GM12875 (cell line): ENCODE data around the gene TFCP2L1.

ENCODE experiments used
- H3K4me3 ChIP-seq: one replicate; pipeline ENCODE4 v1.5.1; 2011; ENCODE audit warnings: low read depth, low read length, control low read depth
- TF ChIP-seq, protein P1 (sequence below): IDR thresholded peaks from 2 replicates; pipeline ENCODE4 v1.5.1; 2011; ENCODE audit warnings: low read depth, mild to moderate bottlenecking, control low read depth, inconsistent platforms, low read length, moderate library complexity, borderline replicate concordance; ENCODE audit not compliant: insufficient read depth

Gene TFCP2L1

DNA sequence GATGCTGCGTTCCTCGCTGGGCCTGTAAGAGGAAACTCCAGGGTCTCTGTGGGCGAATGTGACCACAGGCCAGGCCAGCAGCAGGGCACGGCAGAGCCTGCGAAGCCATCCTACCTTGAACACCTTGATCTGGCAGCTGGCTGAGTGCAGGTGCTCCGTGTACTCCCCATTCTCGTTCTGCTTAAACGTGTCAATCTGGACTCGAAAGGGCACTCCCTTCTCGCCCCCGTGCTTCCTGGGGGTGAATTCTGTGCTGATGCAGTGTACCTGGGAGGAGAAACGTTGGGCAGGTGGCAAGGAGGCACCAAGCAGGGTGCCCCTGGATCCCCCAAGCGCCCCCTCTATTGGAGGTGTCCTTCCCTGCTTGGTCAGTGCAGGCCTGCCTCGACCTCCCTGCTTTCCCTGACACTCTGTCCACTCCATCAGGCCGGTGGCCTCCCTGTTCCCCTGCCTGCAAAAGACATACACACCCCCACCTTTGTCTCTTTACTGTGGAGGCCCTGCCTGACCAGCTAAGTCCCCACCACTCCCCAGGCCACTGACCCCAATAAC lies 38.2 kb downstream of the TFCP2L1 start:
- H3K4me3 ChIP-seq = no peak overlapping the region
- TF ChIP-seq, protein P1, sequence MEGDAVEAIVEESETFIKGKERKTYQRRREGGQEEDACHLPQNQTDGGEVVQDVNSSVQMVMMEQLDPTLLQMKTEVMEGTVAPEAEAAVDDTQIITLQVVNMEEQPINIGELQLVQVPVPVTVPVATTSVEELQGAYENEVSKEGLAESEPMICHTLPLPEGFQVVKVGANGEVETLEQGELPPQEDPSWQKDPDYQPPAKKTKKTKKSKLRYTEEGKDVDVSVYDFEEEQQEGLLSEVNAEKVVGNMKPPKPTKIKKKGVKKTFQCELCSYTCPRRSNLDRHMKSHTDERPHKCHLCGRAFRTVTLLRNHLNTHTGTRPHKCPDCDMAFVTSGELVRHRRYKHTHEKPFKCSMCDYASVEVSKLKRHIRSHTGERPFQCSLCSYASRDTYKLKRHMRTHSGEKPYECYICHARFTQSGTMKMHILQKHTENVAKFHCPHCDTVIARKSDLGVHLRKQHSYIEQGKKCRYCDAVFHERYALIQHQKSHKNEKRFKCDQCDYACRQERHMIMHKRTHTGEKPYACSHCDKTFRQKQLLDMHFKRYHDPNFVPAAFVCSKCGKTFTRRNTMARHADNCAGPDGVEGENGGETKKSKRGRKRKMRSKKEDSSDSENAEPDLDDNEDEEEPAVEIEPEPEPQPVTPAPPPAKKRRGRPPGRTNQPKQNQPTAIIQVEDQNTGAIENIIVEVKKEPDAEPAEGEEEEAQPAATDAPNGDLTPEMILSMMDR = no peak

DNA sequence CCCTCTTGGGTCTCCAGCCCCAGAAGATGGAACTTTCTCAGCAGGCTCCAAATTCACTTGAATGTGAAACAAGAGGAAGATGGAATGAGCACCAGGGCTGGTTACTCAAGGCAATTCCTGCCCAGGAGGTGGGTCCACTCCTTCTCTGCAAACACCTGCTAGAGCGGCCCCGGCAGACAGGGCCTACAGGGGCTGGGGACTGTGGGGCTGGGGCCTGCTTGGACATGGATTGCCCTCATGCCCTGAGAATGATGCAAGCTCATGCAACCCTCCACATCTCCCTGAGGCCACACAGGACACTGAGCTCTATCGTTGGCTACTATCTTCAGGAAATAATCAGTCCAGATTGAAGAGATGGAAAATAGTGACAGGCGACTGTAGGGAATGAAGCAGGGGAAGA lies 39.1 kb downstream of the TFCP2L1 start:
- TF ChIP-seq, protein P1 = no peak
- no peak overlapping the region for H3K4me3 ChIP-seq

DNA sequence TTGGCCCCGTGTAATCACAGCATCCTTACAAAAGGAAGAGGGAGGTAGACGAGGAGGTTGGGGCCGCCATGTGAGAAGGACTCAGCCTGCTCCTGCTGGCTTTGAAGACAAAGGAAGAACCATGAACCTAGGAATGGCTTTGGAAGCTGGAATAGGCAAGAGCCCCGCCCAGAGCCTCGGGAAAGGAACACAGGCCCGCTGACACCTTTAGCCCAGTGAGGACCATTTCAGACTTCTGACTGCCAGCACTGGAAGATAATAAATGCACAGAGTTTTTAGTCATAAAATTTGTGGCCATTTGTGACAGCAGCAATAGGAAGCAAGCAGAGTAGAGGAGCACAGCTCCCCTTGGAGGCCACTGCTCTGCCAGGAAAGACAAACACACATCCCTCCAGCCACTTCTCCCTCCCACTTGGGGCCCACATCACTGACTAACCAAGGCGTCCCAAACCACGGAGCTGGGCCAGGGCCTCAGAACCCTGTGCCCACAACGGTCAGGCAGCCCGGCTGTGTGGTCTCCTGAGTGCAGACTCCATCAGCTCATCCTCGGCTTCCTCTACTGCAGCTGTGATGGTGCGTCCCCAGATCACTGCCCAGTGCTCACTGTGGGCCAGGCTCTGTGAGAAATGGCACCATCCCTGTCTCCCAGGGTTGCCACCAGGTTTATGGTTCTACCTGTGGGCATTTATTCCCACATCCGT lies 39.7 kb downstream of the TFCP2L1 start:
- TF ChIP-seq, protein P1 = no peak

DNA sequence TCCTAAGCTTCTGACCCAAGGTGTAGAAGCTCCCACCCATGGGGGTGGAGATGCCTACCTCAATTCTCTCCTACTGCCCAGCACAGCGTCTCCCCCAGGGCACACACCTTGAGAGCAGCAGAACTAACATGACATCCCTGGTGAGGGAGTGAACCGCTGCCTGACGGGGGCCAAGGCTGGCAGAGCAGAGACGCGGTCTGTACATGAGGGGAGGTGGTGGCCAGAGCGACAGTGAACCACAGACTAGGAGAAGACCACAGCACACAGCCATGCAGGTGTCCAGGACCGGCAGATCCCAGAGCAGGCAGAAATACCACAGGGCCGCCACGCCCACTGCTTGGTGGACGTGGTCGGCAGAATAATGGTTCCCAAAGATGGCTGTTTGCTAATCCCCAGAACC lies 40.4 kb downstream of the TFCP2L1 start:
- TF ChIP-seq, protein P1 = no peak
- H3K4me3 ChIP-seq = no peak overlapping the region

More for the DNA sequence above, 39.7 kb downstream of the TFCP2L1 start:
- H3K4me3 ChIP-seq = no peak overlapping the region

DNA sequence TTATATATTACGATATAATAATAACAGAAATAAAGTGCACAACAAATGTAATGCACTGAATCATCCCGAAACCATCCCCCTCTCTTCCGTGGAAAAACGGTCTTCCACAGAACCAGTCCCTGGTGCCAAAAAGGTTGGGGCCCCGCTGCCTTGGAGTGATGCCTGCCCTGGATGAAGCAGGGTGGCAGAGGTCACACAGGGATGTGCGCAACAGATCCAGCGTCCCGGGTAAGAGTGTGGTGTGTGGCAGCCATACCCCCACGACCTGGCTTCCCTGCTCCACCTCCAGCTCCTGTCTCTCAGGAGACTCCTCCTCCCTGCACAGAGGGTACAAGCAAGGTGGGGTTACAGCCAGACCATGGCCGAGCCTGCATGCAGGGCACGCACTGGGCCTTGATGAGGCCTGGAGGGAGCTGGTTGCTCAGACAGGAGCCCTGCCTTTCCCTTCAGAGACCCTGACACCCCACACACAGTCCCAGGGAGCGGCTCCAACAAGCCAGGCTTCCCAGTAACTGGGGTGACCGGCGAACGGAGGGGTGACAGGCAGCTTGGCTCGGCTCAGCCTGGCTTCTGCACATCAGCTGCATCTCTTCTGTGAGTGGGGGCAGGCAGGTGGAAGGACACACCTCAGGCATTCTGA lies 41.1 kb downstream of the TFCP2L1 start:
- TF ChIP-seq, protein P1 = no peak
- no peak overlapping the region for H3K4me3 ChIP-seq

DNA sequence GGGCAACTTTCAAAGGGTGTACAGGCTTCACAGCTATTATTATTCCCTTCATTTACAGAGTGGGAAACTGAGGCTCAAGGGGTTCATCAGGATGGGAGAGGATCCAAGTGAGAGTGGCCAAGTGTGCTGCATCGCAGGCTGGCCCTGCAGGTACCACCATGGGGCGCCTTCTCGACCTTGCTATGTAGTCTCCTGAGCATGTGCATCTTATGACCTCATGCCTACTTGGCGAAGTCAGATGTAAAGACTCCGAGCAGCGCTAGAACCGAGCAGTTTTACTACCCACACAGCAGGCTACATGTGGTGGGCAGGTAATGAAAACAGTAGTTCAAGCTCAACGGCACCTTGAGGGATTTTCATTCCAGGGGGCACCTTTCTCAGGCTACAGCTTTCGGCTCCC lies 42.0 kb downstream of the TFCP2L1 start:
- no peak overlapping the region for H3K4me3 ChIP-seq
- TF ChIP-seq, protein P1 = no peak
